GM21360 (cell line): ENCODE data around the gene GASK1A.

ENCODE experiments used
- ATAC-seq: cut with Tn5 transposase; IDR thresholded peaks from one replicate; pipeline ENCODE4 v1.9.1; 2021; ENCODE audit warnings: mild to moderate bottlenecking, moderate library complexity; ENCODE audit not compliant: unreplicated experiment

The GASK1A gene

DNA sequence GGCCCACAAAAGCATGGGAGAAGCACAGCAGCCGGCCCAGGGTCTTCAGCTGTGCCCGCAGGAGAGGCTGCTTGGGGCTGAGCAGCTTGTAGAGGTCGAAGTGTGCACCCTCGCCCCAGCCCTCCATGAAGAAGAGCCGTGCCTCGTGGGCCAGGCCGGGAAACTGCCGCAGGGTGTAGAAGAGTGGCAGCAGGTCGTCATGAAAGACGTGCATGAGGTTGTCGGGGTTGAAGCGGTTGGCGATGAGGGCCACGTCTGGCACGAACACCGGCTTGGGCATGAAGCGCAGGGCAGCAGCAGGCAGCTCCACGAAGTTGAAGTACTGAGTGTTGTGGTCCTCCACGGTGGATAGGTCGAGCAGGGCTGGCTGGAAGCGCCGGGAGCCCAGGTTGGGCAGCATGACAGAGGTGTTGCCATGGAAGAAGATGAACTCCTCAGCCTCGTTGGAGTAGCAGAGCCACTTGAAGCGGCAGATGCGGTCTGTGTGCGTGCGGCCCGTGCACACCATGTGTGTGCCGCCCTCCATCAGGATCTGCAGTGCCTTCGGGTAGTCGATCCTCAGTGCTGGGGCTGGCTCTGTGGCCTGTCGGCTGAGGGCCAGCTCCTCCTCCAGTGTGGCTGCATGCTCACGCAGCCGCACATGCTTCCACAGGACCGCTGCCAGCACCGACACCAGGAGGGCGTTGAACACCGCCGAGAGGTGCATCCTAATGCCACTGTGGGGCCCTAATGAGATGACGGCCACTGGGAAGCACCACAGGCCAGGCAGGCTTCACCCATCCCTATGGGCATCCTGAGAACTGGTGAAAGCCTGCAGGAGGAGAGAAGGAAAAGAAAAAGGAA lies 101.8 kb downstream of the GASK1A start:
- no peak for ATAC-seq

- ATAC-seq: no peak
These were observed 102.7 kb downstream of the GASK1A start for GRCh38 chr3:43081796-43082195.

GRCh38 chr3:43082457-43082856 lies 103.3 kb downstream of the GASK1A start:
- ATAC-seq: no peak

DNA sequence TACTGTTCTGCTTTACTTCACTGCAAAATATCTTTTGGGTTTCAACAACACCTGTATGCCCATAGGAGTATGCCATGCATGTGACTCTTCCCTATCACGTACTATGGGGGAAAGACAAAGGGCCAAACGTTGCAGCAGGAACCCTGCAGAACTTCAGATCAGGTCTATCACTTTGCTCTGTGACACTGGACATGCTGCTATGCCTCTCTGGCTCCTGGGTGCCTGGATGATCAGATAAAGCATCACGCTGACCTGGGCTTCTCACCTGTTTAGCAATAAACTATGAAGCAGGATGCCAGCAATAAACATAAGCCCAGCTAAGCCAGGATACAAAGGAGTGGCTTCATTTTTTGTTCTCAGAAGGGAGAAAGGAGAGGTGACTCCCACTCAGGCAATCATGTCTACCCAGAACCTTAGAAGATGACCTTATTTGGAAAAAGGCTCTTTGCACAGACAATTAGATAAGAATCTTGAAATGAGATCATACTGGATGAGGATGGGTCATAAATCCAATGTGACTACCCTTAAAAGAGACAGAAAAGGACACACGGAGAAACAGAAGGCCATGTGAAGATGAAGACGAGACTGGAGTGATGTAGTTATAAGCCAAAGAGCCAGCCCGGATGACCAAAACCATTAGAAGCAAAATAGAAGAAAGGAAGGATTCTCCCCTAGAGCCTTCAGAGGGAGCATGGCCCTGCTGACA lies 107.5 kb downstream of the GASK1A start:
- no peak for ATAC-seq

DNA sequence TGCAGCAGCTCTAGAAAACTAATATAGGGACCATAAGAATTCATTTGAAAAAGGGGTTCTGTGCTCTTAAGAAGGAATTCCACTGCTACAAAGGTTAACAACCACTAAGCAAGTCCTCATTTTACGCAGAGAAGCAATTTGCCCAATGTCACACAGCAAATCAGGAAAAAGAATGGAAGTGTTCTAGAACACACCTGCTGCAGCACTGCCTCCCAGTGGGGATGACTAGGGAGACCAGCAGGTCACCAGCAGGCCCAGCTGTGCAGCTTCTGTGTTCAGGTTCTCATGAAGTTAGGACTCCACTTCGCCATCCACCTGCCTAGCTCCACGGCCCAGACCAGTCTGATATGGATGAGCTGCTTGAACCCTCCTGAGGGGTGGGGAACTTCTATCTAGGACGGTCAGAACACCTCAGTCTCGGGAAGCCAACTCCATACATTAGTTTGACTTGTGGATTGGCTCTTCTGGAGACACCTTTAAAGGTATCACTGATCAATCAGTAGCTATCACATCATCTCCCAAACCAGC lies 108.2 kb downstream of the GASK1A start:
- ATAC-seq: no peak

GRCh38 chr3:43089081-43089480 lies 110.0 kb downstream of the GASK1A start:
- ATAC-seq: no peak

DNA sequence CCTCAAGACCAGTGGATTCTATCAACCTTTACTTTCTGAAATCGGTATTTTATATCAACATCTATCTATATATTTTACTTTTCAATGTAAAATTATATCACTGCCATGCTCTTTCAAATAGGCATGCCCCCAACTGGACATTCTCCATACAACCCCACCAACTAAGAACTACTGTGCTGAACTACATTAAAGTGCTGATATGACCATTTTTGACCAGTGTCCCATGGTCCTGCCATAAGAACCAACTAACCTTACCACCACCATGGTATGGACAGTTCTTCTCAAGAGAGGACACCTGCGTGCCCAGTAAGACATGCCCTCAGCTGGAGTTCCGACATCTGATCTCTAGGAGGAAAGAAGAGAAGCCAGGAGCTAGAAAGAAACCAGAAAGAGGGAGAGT lies 111.1 kb downstream of the GASK1A start:
- ATAC-seq: no peak

DNA sequence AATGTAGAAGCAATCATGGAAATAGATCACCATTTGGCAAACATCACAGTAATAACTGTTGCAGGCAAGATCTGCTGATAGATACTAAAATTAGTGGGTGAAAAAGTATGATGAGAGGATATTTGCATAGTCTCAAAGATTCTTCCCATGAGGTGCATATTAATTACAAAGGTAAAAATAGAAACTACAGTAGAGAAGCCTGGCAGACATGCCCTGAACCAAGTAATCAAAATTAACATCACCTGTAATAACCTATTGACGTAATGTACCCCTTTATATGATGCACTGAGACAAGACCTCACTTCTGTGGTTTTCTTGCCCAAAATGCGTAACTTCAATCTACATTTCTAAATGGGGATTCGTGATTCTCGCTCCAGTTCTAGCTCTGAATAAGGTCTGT lies 112.4 kb downstream of the GASK1A start:
- ATAC-seq: no peak

- ATAC-seq: no peak
These were observed 113.9 kb downstream of the GASK1A start for GRCh38 chr3:43093006-43093405.

DNA sequence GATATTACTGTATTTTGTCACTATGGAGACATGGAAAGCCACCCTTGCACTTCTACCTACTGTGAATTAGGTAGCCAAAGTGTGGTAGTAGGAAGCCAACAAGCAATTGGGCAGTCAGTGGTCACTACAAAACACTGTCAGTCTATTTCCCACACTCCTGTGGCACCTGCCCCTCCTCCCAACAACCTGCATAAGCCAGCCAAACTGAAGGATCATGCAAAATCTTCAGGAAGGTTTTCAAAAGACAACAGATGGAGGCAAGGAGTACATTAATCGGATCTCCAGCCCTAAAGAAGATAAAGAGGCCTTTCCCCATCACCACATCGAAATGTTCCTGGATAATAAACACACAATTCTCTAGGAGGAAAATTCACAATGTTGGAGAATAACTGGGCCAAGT lies 114.9 kb downstream of the GASK1A start:
- ATAC-seq: no peak

DNA sequence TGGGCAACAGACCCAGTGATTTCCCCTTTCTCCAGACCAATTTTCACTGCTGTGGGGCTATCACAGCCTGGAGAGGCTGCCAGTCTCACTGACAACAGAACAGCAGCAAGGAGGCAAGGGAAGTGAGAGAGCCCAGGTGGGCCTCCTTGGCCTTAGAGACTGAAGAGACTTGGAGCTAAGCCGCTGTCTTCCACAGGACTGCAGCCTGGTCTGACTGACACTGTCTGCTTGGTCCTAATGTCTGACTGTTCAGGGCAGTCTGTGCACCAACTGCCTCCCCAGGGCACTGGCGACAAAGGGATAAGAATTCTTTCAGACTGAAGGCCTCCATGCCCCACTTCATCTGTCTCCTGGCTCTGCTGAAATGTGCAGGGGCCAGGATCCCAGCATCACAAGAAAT lies 115.3 kb downstream of the GASK1A start:
- no peak for ATAC-seq

DNA sequence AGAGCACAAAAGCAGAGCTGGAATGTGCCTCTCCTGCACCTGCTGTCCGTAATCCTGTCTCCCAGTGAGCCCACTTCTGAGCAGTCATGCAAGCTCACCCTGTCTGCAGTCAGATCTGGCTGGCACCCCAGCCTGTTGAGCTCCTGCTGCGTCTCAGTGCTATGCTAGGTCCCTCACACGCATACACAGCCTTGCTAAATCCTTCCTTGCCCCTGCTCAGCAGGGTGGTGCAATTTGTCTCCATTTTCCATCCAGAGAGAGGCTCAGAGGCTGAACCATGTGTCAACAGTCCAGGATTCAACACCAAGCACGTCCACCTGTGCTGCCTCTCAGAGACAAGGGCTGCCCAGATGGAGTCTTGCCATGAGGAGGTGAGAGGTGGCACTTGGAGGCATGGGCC lies 115.7 kb downstream of the GASK1A start:
- no peak for ATAC-seq

- ATAC-seq: no peak
These were observed 116.3 kb downstream of the GASK1A start for GRCh38 chr3:43095370-43095769.

GRCh38 chr3:43096761-43097160 lies 117.7 kb downstream of the GASK1A start:
- no peak for ATAC-seq

GRCh38 chr3:43097400-43098080 lies 118.4 kb downstream of the GASK1A start:
- ATAC-seq: no peak

DNA sequence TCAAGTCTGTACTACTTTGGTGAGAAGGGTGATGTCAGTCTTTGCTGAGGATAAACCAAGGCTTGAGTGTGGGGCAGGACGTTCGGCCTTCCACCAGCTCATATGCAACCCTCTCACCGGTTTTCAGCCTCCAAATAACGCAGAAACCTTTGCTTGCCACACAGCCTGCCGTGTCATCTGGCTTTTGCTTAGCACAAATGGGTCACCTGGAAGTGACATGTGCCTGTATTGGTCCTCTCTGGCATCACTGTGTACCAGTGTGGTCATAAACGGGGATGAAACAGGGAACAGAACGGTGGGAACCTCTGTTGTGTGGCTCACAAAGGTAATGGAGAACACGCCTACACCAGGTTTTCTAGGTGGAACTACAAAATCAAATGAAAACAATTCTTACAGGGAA lies 119.7 kb downstream of the GASK1A start:
- no peak for ATAC-seq

DNA sequence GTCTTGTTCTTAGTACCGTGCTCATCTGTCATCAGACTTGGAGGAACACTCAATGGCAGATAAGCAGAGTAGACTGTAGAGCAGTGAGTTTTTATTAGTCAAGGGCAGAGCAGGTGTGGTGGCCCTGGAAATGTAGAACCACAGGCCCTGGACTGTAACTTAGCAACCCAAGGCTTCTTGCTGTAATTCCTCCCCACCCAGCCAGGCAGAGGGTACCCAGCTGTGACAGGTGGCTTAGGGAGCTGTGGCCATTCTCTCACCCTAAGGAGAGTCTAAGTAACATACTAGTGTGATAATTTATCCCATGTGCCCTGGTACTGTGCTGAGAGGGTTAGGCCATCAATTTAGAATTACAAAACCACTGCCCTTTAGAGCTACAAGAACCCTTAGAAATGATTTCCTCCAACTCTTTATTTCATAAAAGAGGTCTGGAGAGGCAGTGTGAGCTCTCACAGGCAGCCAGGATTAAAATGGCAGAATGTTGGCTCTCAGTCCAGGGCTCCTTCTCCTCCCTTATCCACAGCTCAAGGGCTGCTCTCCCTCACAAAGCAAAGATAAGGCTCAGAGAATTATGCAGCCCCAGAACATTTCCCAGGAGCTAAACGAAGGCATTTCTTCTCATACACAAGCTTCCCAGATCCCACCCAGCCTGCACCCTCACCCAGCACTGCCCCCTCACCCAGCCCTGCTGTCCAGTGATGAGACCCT lies 123.8 kb downstream of the GASK1A start:
- no peak for ATAC-seq

DNA sequence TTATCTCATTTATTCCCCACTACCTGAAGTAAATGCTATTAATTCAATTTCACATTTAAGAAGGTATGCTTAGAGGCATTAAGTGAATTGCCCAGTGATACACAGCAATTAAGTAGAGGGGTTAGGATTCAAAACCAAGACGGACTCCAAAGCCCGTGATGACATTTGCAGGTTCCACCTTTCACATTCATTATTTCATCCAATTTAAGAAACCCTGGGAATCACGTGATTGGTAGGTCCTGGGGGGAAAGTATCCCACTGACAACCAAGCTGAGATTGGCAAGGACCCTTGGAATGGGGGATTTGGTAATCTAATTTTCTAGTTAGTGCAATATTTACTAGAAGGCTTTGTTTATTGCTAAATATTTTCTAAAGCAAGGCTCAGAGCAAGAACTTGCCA lies 124.9 kb downstream of the GASK1A start:
- no peak for ATAC-seq

- ATAC-seq: no peak
These were observed 125.8 kb downstream of the GASK1A start for GRCh38 chr3:43104660-43105595.
